Spleen (tissue), 11 donors: ENCODE results near the gene TXNDC15. TPM values are rescaled to one million over a fixed set of nuclear protein-coding genes. Genes with fewer than 3 reads are reported as not detected.
"Not testable (repeated sequence)": the region's sequence is repeated elsewhere in the genome, so short reads cannot be mapped to it uniquely, and the experiment has no call there.

Experiments used
- DNase-seq: peaks from one replicate; pipeline ENCODE4 v3.0.0-alpha.2; 2020
- H3K27ac ChIP-seq, 8 donors: fragments of 200-600 bp; sonication (generic) in 7 of 8; 1 replicate in 4 of 8; 2 replicates in 4 of 8; pipeline versions ENCODE4 v1.5.0 to v1.8.0; 2016 to 2021; ENCODE audit warnings: inconsistent platforms in 4 of 8, mild to moderate bottlenecking in 4 of 8, moderate library complexity in 1 of 8
- H3K27me3 ChIP-seq, 7 donors: fragments of 200-600 bp; sonication (generic) in 6 of 7; replicated peaks in 1 of 7; 1 replicate in 4 of 7; 2 replicates in 3 of 7; pipeline versions ENCODE4 v1.5.0 to v1.8.0; 2016 to 2021; ENCODE audit warnings: inconsistent platforms in 3 of 7, mild to moderate bottlenecking in 1 of 7
- H3K36me3 ChIP-seq, 6 donors: fragments of 200-600 bp; sonication (generic) in 5 of 6; 1 replicate in 4 of 6; 2 replicates in 2 of 6; pipeline versions ENCODE4 v1.5.0 to v1.8.0; 2016 to 2021; ENCODE audit warnings: inconsistent platforms in 2 of 6
- H3K4me1 ChIP-seq, 6 donors: fragments of 200-600 bp; sonication (generic) in 5 of 6; 1 replicate in 3 of 6; 2 replicates in 3 of 6; pipeline versions ENCODE4 v1.5.0 to v1.8.0; 2016 to 2021; ENCODE audit warnings: inconsistent platforms in 3 of 6
- H3K4me3 ChIP-seq, 8 donors: fragments of 200-600 bp; sonication (generic) in 7 of 8; 1 replicate in 4 of 8; 2 replicates in 4 of 8; pipeline versions ENCODE4 v1.5.0 to v1.8.0; 2016 to 2021; ENCODE audit warnings: inconsistent platforms in 4 of 8, mild to moderate bottlenecking in 4 of 8, moderate library complexity in 2 of 8
- H3K9me3 ChIP-seq, 8 donors: fragments of 200-600 bp; sonication (generic) in 7 of 8; 1 replicate in 4 of 8; 2 replicates in 4 of 8; pipeline versions ENCODE4 v1.5.0 to v1.8.0; 2016 to 2021; ENCODE audit warnings: inconsistent platforms in 4 of 8
- POLR2A ChIP-seq, 3 donors: fragments of 450-650 bp; IDR thresholded peaks; one replicate each; pipeline ENCODE4 v1.5.1; 2017; ENCODE audit warnings: antibody characterized with exemption in 3 of 3, mild to moderate bottlenecking in 1 of 3
- POLR2AphosphoS5 ChIP-seq, 3 donors: sonication (generic); formaldehyde crosslinking; IDR thresholded peaks; one replicate each; pipeline ENCODE4 v1.5.1; 2017; ENCODE audit warnings: antibody characterized with exemption in 3 of 3
- WGBS, 5 donors: extraction: QIAGEN DNeasy Blood & Tissue Kit in 3 of 5; methylation state at CpG; one replicate each; pipeline versions ENCODE4 v1.1.5 to v1.1.7; 2013 to 2018; 5-methylcytosine and 5-hydroxymethylcytosine counted together
- intact Hi-C: fragments of 100-400 bp; cut with DNase I; formaldehyde crosslinking; loops from one replicate; pipeline ENCODE4 v1.15.0; 2023; ENCODE audit warnings: low total_unique reads
- polyA plus RNA-seq, 3 donors: library from polyadenylated mRNA; stranded (reverse); fragments of 200-250 nt; gene quantifications; one replicate each; pipeline ENCODE4 v1.2.1, GENCODE V29; 2013
- total RNA-seq, 7 donors: library from RNA; depleted of rRNA in 3 of 7; stranded (reverse); fragments of >200 nt in 3 of 7; fragmentation: NEBNext Ultra II Directional in 4 of 7; extraction: Animal tissue kit (Norgen Biotek cat#: 25700) in 4 of 7; gene quantifications; one replicate each; pipeline versions ENCODE4 v1.1.0 to v1.2.1, GENCODE V29; 2016 to 2021
- TF ChIP-seq, protein P1 (sequence below), 11 experiments: fragments of 200-600 bp in 7 of 11; fragments of 450-650 bp in 4 of 11; sonication (generic) in 4 of 11; IDR thresholded peaks in 8 of 11; conservative IDR thresholded peaks in 3 of 11; 1 replicate in 7 of 11; 2 replicates in 4 of 11; pipeline versions ENCODE4 v1.4.0 to v1.8.0; 2016 to 2021; ENCODE audit warnings: antibody characterized with exemption in 11 of 11, inconsistent platforms in 4 of 11, mild to moderate bottlenecking in 1 of 11
- donor health status: healthy with polysubstance abuse.
- donor health status: DM: no; HTN: no; CAD: no; lungs with moderate emphysema.
- donor health status: DM: no; HTN: no; CAD: no.
- donor health status: Bipolar disorder and iron deficiency.
- donor health status: healthy.
- donor health status: DM: no; HTN: no; CAD: no.
- donor health status: DM: yes; HTN: yes; CAD: no.

TXNDC15 gene
- total and polyA plus RNA-seq, 10 donors = 37.4 to 109 (median 58.0) TPM

- DNase-seq = no peak
- TF ChIP-seq POLR2A (IDR thresholded peaks at IDR 0.05) (no peak), POLR2AphosphoS5 (IDR thresholded peaks at IDR 0.05) (no peak)
- TF ChIP-seq, protein P1, sequence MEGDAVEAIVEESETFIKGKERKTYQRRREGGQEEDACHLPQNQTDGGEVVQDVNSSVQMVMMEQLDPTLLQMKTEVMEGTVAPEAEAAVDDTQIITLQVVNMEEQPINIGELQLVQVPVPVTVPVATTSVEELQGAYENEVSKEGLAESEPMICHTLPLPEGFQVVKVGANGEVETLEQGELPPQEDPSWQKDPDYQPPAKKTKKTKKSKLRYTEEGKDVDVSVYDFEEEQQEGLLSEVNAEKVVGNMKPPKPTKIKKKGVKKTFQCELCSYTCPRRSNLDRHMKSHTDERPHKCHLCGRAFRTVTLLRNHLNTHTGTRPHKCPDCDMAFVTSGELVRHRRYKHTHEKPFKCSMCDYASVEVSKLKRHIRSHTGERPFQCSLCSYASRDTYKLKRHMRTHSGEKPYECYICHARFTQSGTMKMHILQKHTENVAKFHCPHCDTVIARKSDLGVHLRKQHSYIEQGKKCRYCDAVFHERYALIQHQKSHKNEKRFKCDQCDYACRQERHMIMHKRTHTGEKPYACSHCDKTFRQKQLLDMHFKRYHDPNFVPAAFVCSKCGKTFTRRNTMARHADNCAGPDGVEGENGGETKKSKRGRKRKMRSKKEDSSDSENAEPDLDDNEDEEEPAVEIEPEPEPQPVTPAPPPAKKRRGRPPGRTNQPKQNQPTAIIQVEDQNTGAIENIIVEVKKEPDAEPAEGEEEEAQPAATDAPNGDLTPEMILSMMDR (IDR thresholded peaks at IDR 0.05 in 8 of 11, conservative IDR thresholded peaks at IDR 0.05 in 3 of 11) = no peak
- Histone ChIP-seq H3K4me3 (no peak overlapping the region), H3K4me1 (no peaks in the 10 kb centered on the region), H3K9me3 (no peaks in the 10 kb centered on the region), H3K27ac (no peak overlapping the region), H3K27me3 (no peaks in the 10 kb centered on the region), H3K36me3 (peaks cover 0 to 98% (median 24%) of the 10 kb centered on the region in 6 donors)
- 92 to 95% (median 94%) methylated on average over 3 of the region's 3 CpGs for WGBS, 5 donors
- intact Hi-C loops = no loop called here
Measured at GRCh38 chr5:134833340-134834032, 40.7 kb upstream of the TXNDC15 start.

DNA sequence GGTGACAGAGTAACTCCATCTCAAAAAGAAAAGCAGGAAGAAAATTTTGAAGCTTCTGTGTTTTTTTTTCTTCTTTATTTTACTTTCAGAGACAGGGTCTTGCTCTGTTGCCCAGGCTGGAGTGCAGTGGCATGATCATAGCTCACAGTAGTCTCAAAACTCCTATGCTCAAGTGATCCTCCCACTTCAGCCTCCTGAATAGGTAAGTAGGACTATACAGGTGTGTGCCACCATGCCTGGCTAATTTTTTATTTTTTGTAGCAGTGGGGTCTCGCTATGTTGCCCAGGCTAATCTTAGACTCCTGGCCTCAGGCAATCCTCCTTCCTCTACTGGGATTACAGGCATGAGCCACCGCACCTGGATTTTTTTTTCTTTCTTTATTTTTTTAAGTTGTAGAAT is 38.5 kb upstream of the TXNDC15 start:
- intact Hi-C loops = no loop called here
- H3K27me3 ChIP-seq = no peaks in the 10 kb centered on the region
- no peak for TF ChIP-seq POLR2A (IDR thresholded peaks at IDR 0.05)
- TF ChIP-seq POLR2AphosphoS5 (IDR thresholded peaks at IDR 0.05) = no peak
- TF ChIP-seq, protein P1 (IDR thresholded peaks at IDR 0.05 in 8 of 11, conservative IDR thresholded peaks at IDR 0.05 in 3 of 11) = no peak
- H3K36me3 ChIP-seq = peaks cover 0 to 97% (median 21%) of the 10 kb centered on the region in 6 donors
- no peak for DNase-seq
- H3K4me1 ChIP-seq = no peaks in the 10 kb centered on the region
- H3K27ac ChIP-seq = no peak overlapping the region
- H3K9me3 ChIP-seq = no peaks in the 10 kb centered on the region
- 96 to 100% (median 98%) methylated on average over 2 of the region's 2 CpGs for WGBS, 5 donors
- H3K4me3 ChIP-seq = no peak overlapping the region

GRCh38 chr5:134837530-134838181 is 36.5 kb upstream of the TXNDC15 start:
- intact Hi-C loops = no loop called here
- no peaks in the 10 kb centered on the region for H3K4me1 ChIP-seq
- H3K36me3 ChIP-seq = peaks cover 0 to 81% (median 21%) of the 10 kb centered on the region in 6 donors
- no peak overlapping the region for H3K27ac ChIP-seq
- 84 to 96% (median 91%) methylated on average over 3 of the region's 3 CpGs for WGBS, 5 donors
- no peak for TF ChIP-seq POLR2AphosphoS5 (IDR thresholded peaks at IDR 0.05)
- no peak for TF ChIP-seq POLR2A (IDR thresholded peaks at IDR 0.05)
- TF ChIP-seq, protein P1 (IDR thresholded peaks at IDR 0.05 in 8 of 11, conservative IDR thresholded peaks at IDR 0.05 in 3 of 11) = no peak
- DNase-seq = no peak
- H3K27me3 ChIP-seq = no peaks in the 10 kb centered on the region
- no peak overlapping the region for H3K4me3 ChIP-seq
- H3K9me3 ChIP-seq = no peaks in the 10 kb centered on the region

DNA sequence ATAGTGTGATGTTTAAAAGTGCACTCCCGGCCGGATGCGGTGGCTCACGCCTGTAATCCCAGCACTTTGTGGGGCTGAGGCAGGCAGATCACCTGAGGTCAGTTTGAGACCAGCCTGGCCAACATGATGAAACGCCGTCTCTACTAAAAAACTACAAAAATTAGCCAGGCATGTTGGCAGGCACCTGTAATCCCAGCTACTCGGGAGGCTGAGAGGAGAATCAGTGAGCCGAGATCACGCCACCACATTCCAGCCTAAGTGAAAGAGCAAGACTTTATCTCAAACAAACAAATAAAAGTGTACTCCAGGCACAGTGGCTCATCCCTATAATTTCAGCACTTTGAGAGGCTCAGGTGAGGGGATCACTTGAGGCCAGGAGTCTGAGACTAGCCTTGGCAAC is 35.8 kb upstream of the TXNDC15 start:
- DNase-seq, H3K4me1 ChIP-seq, intact Hi-C loops, H3K4me3 ChIP-seq, H3K27ac ChIP-seq, H3K27me3 ChIP-seq, H3K9me3 ChIP-seq: not testable (repeated sequence)
- 94 to 97% (median 96%) methylated on average over 9 of the region's 9 CpGs for WGBS, 5 donors
- H3K36me3 ChIP-seq = peaks cover 0 to 74% (median 19%) of the 10 kb centered on the region in 6 donors
